Smooth muscle cell (in vitro differentiated cells): ENCODE data around the gene EREG. TPM values are rescaled to one million over a fixed set of nuclear protein-coding genes. Genes with fewer than 3 reads are reported as not detected.

Experiments used
- DNase-seq: peaks from one replicate; lab custom pipeline; 2025; ENCODE audit not compliant: unreplicated experiment; lab: John Stamatoyannopoulos, UW
- H2AFZ ChIP-seq: fragments of 200-600 bp; sonication (generic); 2 replicates; pipeline ENCODE4 v1.6.0; 2016; ENCODE audit warnings: antibody characterized with exemption, low read depth, mild to moderate bottlenecking
- H3F3A ChIP-seq: fragments of 200-600 bp; sonication (generic); 2 replicates; pipeline ENCODE4 v1.6.0; 2017; ENCODE audit warnings: antibody characterized with exemption, low read depth
- H3K27ac ChIP-seq: fragments of 200-600 bp; sonication (generic); 2 replicates; pipeline ENCODE4 v1.5.1; 2016; ENCODE audit warnings: low read depth, mild to moderate bottlenecking
- H3K27me3 ChIP-seq: fragments of 200-600 bp; sonication (generic); 2 replicates; pipeline ENCODE4 v1.6.1; 2016; ENCODE audit warnings: low read depth, mild to moderate bottlenecking
- H3K36me3 ChIP-seq: fragments of 200-600 bp; sonication (generic); 2 replicates; pipeline ENCODE4 v1.5.1; 2016; ENCODE audit warnings: low read depth
- H3K4me1 ChIP-seq: fragments of 200-600 bp; sonication (generic); 2 replicates; pipeline ENCODE4 v1.5.1; 2016; ENCODE audit warnings: low read depth
- H3K4me2 ChIP-seq: fragments of 200-600 bp; sonication (generic); 2 replicates; pipeline ENCODE4 v1.6.0; 2016; ENCODE audit warnings: mild to moderate bottlenecking
- H3K4me3 ChIP-seq: fragments of 200-600 bp; sonication (generic); 2 replicates; pipeline ENCODE4 v1.5.1; 2016; ENCODE audit warnings: mild to moderate bottlenecking
- H3K79me2 ChIP-seq: fragments of 200-600 bp; sonication (generic); 2 replicates; pipeline ENCODE4 v1.6.0; 2016; ENCODE audit warnings: low read depth, mild to moderate bottlenecking
- H3K9ac ChIP-seq: fragments of 200-600 bp; sonication (generic); 2 replicates; pipeline ENCODE4 v1.6.0; 2016; ENCODE audit warnings: low read depth
- H3K9me3 ChIP-seq: fragments of 200-600 bp; sonication (generic); replicated peaks from 2 replicates; pipeline ENCODE4 v1.5.1; 2016; ENCODE audit warnings: low read depth
- H4K20me1 ChIP-seq: fragments of 200-600 bp; sonication (generic); 2 replicates; pipeline ENCODE4 v1.6.0; 2016; ENCODE audit warnings: low read depth
- CTCF ChIP-seq: fragments of 200-600 bp; sonication (generic); IDR thresholded peaks from 2 replicates; pipeline ENCODE4 v1.5.1; 2017; ENCODE audit warnings: borderline replicate concordance, mild to moderate bottlenecking, antibody characterized with exemption; ENCODE audit not compliant: insufficient read depth, poor library complexity, severe bottlenecking
- WGBS: methylation state at CpG from one replicate; pipeline ENCODE4 v1.1.7; 2016; ENCODE audit warnings: low lambda C conversion rate; 5-methylcytosine and 5-hydroxymethylcytosine counted together
- polyA plus RNA-seq: library from polyadenylated mRNA; unstranded; fragments of >200 nt; fragmentation: Nextera tagmentation; extraction: Ambion mirVana; gene quantifications from 2 replicates; pipeline ENCODE4 v1.2.1, GENCODE V29; 2016
- total RNA-seq: library from RNA; depleted of rRNA; stranded (reverse); fragments of >200 nt; gene quantifications from 2 replicates; pipeline ENCODE4 v1.2.3, GENCODE V29; 2014

The EREG gene
- total and polyA plus RNA-seq, 2 experiments from 2014 or later, result 0.55 to 1.9 TPM

GRCh38 chr4:74331252-74331651, 33.7 kb upstream of the EREG start:
- no peaks in the 10 kb centered on the region for H3K79me2 ChIP-seq
- H3K4me2 ChIP-seq, result no peak overlapping the region
- no peaks in the 10 kb centered on the region for H3K9me3 ChIP-seq
- H3F3A ChIP-seq, result no peaks in the 10 kb centered on the region
- H3K27ac ChIP-seq, result no peak overlapping the region
- H4K20me1 ChIP-seq, result no peaks in the 10 kb centered on the region
- 96% methylated on average over 2 of the region's 2 CpGs for WGBS
- TF ChIP-seq CTCF, result no peak
- no peak overlapping the region for H2AFZ ChIP-seq
- no peaks in the 10 kb centered on the region for H3K4me1 ChIP-seq
- no peak overlapping the region for H3K9ac ChIP-seq
- no peaks in the 10 kb centered on the region for H3K27me3 ChIP-seq
- DNase-seq, result no peak
- H3K4me3 ChIP-seq, result no peak overlapping the region
- H3K36me3 ChIP-seq, result no peaks in the 10 kb centered on the region

GRCh38 chr4:74331944-74332343, 33.0 kb upstream of the EREG start:
- Histone ChIP-seq H3F3A (no peaks in the 10 kb centered on the region), H3K4me1 (no peaks in the 10 kb centered on the region), H2AFZ (no peak overlapping the region), H3K27me3 (no peaks in the 10 kb centered on the region), H3K4me2 (no peak overlapping the region), H3K27ac (no peak overlapping the region), H3K4me3 (no peak overlapping the region), H3K36me3 (no peaks in the 10 kb centered on the region), H4K20me1 (no peaks in the 10 kb centered on the region), H3K9ac (no peak overlapping the region), H3K9me3 (no peaks in the 10 kb centered on the region), H3K79me2 (no peaks in the 10 kb centered on the region)
- no peak for DNase-seq
- TF ChIP-seq CTCF, result no peak

- H4K20me1 ChIP-seq, result no peaks in the 10 kb centered on the region
- H3F3A ChIP-seq, result no peaks in the 10 kb centered on the region
- no peak overlapping the region for H3K27ac ChIP-seq
- H3K4me1 ChIP-seq, result no peaks in the 10 kb centered on the region
- H3K79me2 ChIP-seq, result no peaks in the 10 kb centered on the region
- no peak overlapping the region for H3K4me3 ChIP-seq
- H3K9ac ChIP-seq, result no peak overlapping the region
- H2AFZ ChIP-seq, result no peak overlapping the region
- 72% methylated on average over 7 of the region's 7 CpGs for WGBS
- no peaks in the 10 kb centered on the region for H3K27me3 ChIP-seq
- no peaks in the 10 kb centered on the region for H3K36me3 ChIP-seq
- H3K9me3 ChIP-seq, result no peaks in the 10 kb centered on the region
- H3K4me2 ChIP-seq, result no peak overlapping the region
- DNase-seq, result no peak
- TF ChIP-seq CTCF, result no peak
These were observed 30.3 kb upstream of the EREG start for GRCh38 chr4:74334636-74335035.

GRCh38 chr4:74335341-74336021, 29.5 kb upstream of the EREG start:
- Histone ChIP-seq H2AFZ (no peak overlapping the region), H3K27ac (no peak overlapping the region), H3K9ac (no peak overlapping the region), H3F3A (no peaks in the 10 kb centered on the region), H3K36me3 (no peaks in the 10 kb centered on the region), H4K20me1 (no peaks in the 10 kb centered on the region), H3K4me2 (no peak overlapping the region), H3K79me2 (no peaks in the 10 kb centered on the region), H3K4me1 (no peaks in the 10 kb centered on the region), H3K9me3 (no peaks in the 10 kb centered on the region), H3K27me3 (no peaks in the 10 kb centered on the region), H3K4me3 (no peak overlapping the region)
- no peak for DNase-seq
- 82% methylated on average over 5 of the region's 5 CpGs for WGBS
- TF ChIP-seq CTCF, result no peak
